ENCODE data around the gene SNX20.

Gene SNX20

GRCh38 chr16:50681021-50681885 is at the start of gene SNX20:
SNX20 (minus strand) TSS chr16:50681312; CDS start chr16:50677526, 3,786 bp downstream.
- DNase-seq (ENCODE audit: low read depth, low spot score): no peak

GRCh38 chr16:50724306-50724705 is 43.2 kb upstream of the SNX20 start:
- DNase-seq (ENCODE audit: low read depth, low spot score): no peak

- DNase-seq (ENCODE audit: low read depth, low spot score): no peak
Measured at GRCh38 chr16:50722960-50723359, 41.8 kb upstream of the SNX20 start.

GRCh38 chr16:50722405-50722737 is 41.3 kb upstream of the SNX20 start:
- no peak for DNase-seq (ENCODE audit: low read depth, low spot score)

GRCh38 chr16:50721549-50722404 is 40.7 kb upstream of the SNX20 start:
- no peak for DNase-seq (ENCODE audit: low read depth, low spot score)

- no peak for DNase-seq (ENCODE audit: low read depth, low spot score)
Measured at GRCh38 chr16:50719401-50720337, 38.6 kb upstream of the SNX20 start.

GRCh38 chr16:50718761-50719400 is 37.8 kb upstream of the SNX20 start:
- DNase-seq (ENCODE audit: low read depth, low spot score): no peak

GRCh38 chr16:50718061-50718760 is 37.1 kb upstream of the SNX20 start:
- DNase-seq (ENCODE audit: low read depth, low spot score): no peak

GRCh38 chr16:50717494-50717893 is 36.4 kb upstream of the SNX20 start:
- DNase-seq (ENCODE audit: low read depth, low spot score): no peak

- no peak for DNase-seq (ENCODE audit: low read depth, low spot score)
Measured at GRCh38 chr16:50717091-50717490, 36.0 kb upstream of the SNX20 start.

- DNase-seq (ENCODE audit: low read depth, low spot score): no peak
Measured at GRCh38 chr16:50712956-50713355, 31.8 kb upstream of the SNX20 start.

GRCh38 chr16:50712560-50712898 is 31.4 kb upstream of the SNX20 start:
- DNase-seq (ENCODE audit: low read depth, low spot score): no peak

- no peak for DNase-seq (ENCODE audit: low read depth, low spot score)
Measured at GRCh38 chr16:50711862-50712559, 30.9 kb upstream of the SNX20 start.

GRCh38 chr16:50711040-50711439 is 29.9 kb upstream of the SNX20 start:
- no peak for DNase-seq (ENCODE audit: low read depth, low spot score)

GRCh38 chr16:50709980-50710379 is 28.9 kb upstream of the SNX20 start:
- DNase-seq (ENCODE audit: low read depth, low spot score): no peak

- DNase-seq (ENCODE audit: low read depth, low spot score): no peak
Measured at GRCh38 chr16:50709061-50709684, 28.1 kb upstream of the SNX20 start.

- DNase-seq (ENCODE audit: low read depth, low spot score): no peak
Measured at GRCh38 chr16:50708373-50709060, 27.4 kb upstream of the SNX20 start.

GRCh38 chr16:50706250-50706649 is 25.1 kb upstream of the SNX20 start:
- DNase-seq (ENCODE audit: low read depth, low spot score): no peak

Measured in activated CD4-positive, CD25-positive, alpha-beta regulatory T cell treated with anti-CD3 and anti-CD28 coated beads, Interleukin-2, amount 50 U/mL, for 16 hours (primary cell).